Measurements from ENCODE around the gene STT3B. TPM values are rescaled to one million over a fixed set of nuclear protein-coding genes. Genes with fewer than 3 reads are reported as not detected.

STT3B gene
- total RNA-seq, 4 donors from 2014 or later, result 62.4 to 99.3 (median 69.0) TPM

GRCh38 chr3:31534065-31534425 lies 1.3 kb downstream of the STT3B start:
- peaks cover 47 to 56% of the 10 kb centered on the region in 2 donors for H3K4me1 ChIP-seq
- H3K9me3 ChIP-seq, result no peaks in the 10 kb centered on the region
- peak overlapping the region; percentile 84 to 98 (median 95) for H3K4me3 ChIP-seq
- in situ Hi-C loops (cut with MboI; ENCODE audit: low sequenced_read_pairs in 4 of 4), result loop anchor here in 1 of 4 donors (25.0 kb wide), 1 partner anchor 578 kb away; the partner anchor contains the start of gene GPD1L
- H3K36me3 ChIP-seq, result no peaks in the 10 kb centered on the region
- intact Hi-C loops (cut with DNase I; ENCODE audit: low total_unique reads), result loop anchor here (5.0 kb wide), 1 partner anchor 1038 kb away; the partner anchor contains the start of gene DYNC1LI1
- no peaks in the 10 kb centered on the region for H3K27me3 ChIP-seq
- DNase-seq (no peak), ATAC-seq (no peak)
- H3K27ac ChIP-seq, result peak overlapping the region; percentile 92 to 99 (median 98)
- no peak for TF ChIP-seq CTCF (IDR thresholded peaks at IDR 0.05 in 4 of 5, conservative IDR thresholded peaks at IDR 0.05 in 1 of 5)
- no peak for TF ChIP-seq POLR2A (IDR thresholded peaks at IDR 0.05)

GRCh38 chr3:31536497-31536896 lies 3.8 kb downstream of the STT3B start:
- in situ Hi-C loops (cut with MboI; ENCODE audit: low sequenced_read_pairs in 4 of 4), result loop anchor here in 1 of 4 donors (25.0 kb wide), 1 partner anchor 576 kb away; the partner anchor contains the start of gene GPD1L

GRCh38 chr3:31538801-31539200 lies 6.1 kb downstream of the STT3B start:
- Histone ChIP-seq H3K27ac (peak overlapping the region in 1 of 4 donors; percentile 6), H3K4me1 (peaks cover 47 to 53% of the 10 kb centered on the region in 2 donors), H3K4me3 (no peak overlapping the region), H3K9me3 (no peaks in the 10 kb centered on the region), H3K27me3 (no peaks in the 10 kb centered on the region), H3K36me3 (no peaks in the 10 kb centered on the region)
- ATAC-seq (no peak), DNase-seq (no peak)
- TF ChIP-seq CTCF (IDR thresholded peaks at IDR 0.05 in 4 of 5, conservative IDR thresholded peaks at IDR 0.05 in 1 of 5) (no peak), POLR2A (IDR thresholded peaks at IDR 0.05) (no peak)
- intact Hi-C loops (cut with DNase I; ENCODE audit: low total_unique reads), result no loop called here
- in situ Hi-C loops (cut with MboI; ENCODE audit: low sequenced_read_pairs in 4 of 4), result loop anchor here in 1 of 4 donors (25.0 kb wide), 1 partner anchor 574 kb away; the partner anchor contains the start of gene GPD1L

More at GRCh38 chr3:31536497-31536896, 3.8 kb downstream of the STT3B start:
- Histone ChIP-seq H3K27ac (peak overlapping the region in 1 of 4 donors; percentile 22), H3K36me3 (no peaks in the 10 kb centered on the region), H3K27me3 (no peaks in the 10 kb centered on the region), H3K4me3 (no peak overlapping the region), H3K9me3 (no peaks in the 10 kb centered on the region), H3K4me1 (peaks cover 47 to 49% of the 10 kb centered on the region in 2 donors)
- DNase-seq (no peak), ATAC-seq (no peak)
- intact Hi-C loops (cut with DNase I; ENCODE audit: low total_unique reads), result no loop called here
- no peak for TF ChIP-seq POLR2A (IDR thresholded peaks at IDR 0.05)
- no peak for TF ChIP-seq CTCF (IDR thresholded peaks at IDR 0.05 in 4 of 5, conservative IDR thresholded peaks at IDR 0.05 in 1 of 5)

- TF ChIP-seq POLR2A (IDR thresholded peaks at IDR 0.05), result no peak
- no peak for TF ChIP-seq CTCF (IDR thresholded peaks at IDR 0.05 in 4 of 5, conservative IDR thresholded peaks at IDR 0.05 in 1 of 5)
- Histone ChIP-seq H3K4me1 (peaks cover 46 to 54% of the 10 kb centered on the region in 2 donors), H3K27ac (peak overlapping the region in 1 of 4 donors; percentile 6), H3K9me3 (no peaks in the 10 kb centered on the region), H3K36me3 (no peaks in the 10 kb centered on the region), H3K27me3 (no peaks in the 10 kb centered on the region), H3K4me3 (no peak overlapping the region)
- in situ Hi-C loops (cut with MboI; ENCODE audit: low sequenced_read_pairs in 4 of 4) (loop anchor here in 1 of 4 donors (25.0 kb wide), 1 partner anchor 573 kb away; the partner anchor contains the start of gene GPD1L), intact Hi-C loops (cut with DNase I; ENCODE audit: low total_unique reads) (no loop called here)
- no peak for ATAC-seq
- no peak for DNase-seq
Measured at GRCh38 chr3:31539275-31539674, 6.5 kb downstream of the STT3B start.
